CD4-positive, alpha-beta T cell (primary cell): Measurements from ENCODE around the gene SLC17A8. TPM values are rescaled to one million over a fixed set of nuclear protein-coding genes. Genes with fewer than 3 reads are reported as not detected.
"Not testable (repeated sequence)": the region's sequence is repeated elsewhere in the genome, so short reads cannot be mapped to it uniquely, and the experiment has no call there.

Experiments
- ATAC-seq: fragments of 200-7000 bp; cut with Tn5 transposase; one replicate; pipeline ENCODE4 v1.10.0; 2022; ENCODE audit warnings: mild to moderate bottlenecking; ENCODE audit not compliant: poor library complexity
- CTCF ChIA-PET: fragments of 350-600 bp; sonication (Branson Sonifier 250); formaldehyde crosslinking; loops from one replicate; lab custom pipeline; 2021; ENCODE audit warnings: antibody characterized with exemption, inconsistent platforms; lab: Charles Lee
- POLR2A ChIA-PET: fragments of 350-600 bp; sonication (Branson Sonifier 250); formaldehyde crosslinking; loops from one replicate; lab custom pipeline; 2021; ENCODE audit warnings: antibody characterized with exemption, inconsistent platforms; lab: Charles Lee
- DNase-seq, 14 experiments: peaks; one replicate each; pipeline ENCODE4 v3.0.0-alpha.2; 2013 to 2020; ENCODE audit warnings: mixed read lengths in 2 of 14
- H3K27ac ChIP-seq, 2 donors: one replicate each; pipeline versions ENCODE4 v1.5.1 to v1.7.0; 2013; ENCODE audit warnings: low read length in 2 of 2, low read depth in 1 of 2, mild to moderate bottlenecking in 1 of 2
- H3K27me3 ChIP-seq, 2 experiments: 1 replicate in 1 of 2; 2 replicates in 1 of 2; pipeline versions ENCODE4 v1.6.1 to v1.7.0; 2013; ENCODE audit warnings: low read length in 2 of 2, control low read depth in 1 of 2, mild to moderate bottlenecking in 1 of 2, moderate library complexity in 1 of 2; ENCODE audit not compliant: insufficient read depth in 2 of 2, control insufficient read depth in 1 of 2
- H3K36me3 ChIP-seq: one replicate; pipeline ENCODE4 v1.6.1; 2013; ENCODE audit warnings: low read length, control low read depth; ENCODE audit not compliant: insufficient read depth
- H3K4me1 ChIP-seq: one replicate; pipeline ENCODE4 v1.6.1; 2013; ENCODE audit warnings: low read length, control low read depth; ENCODE audit not compliant: insufficient read depth
- H3K4me3 ChIP-seq: one replicate; pipeline ENCODE4 v1.5.1; 2013; ENCODE audit warnings: mild to moderate bottlenecking, low read length, moderate library complexity
- H3K9me3 ChIP-seq, 2 experiments: 1 replicate in 1 of 2; 2 replicates in 1 of 2; pipeline versions ENCODE4 v1.6.1 to v1.7.0; 2013; ENCODE audit warnings: low read length in 2 of 2, mild to moderate bottlenecking in 2 of 2, control low read depth in 1 of 2, moderate library complexity in 1 of 2; ENCODE audit not compliant: control insufficient read depth in 1 of 2, insufficient read depth in 1 of 2
- H3K27ac Mint-ChIP-seq: one replicate; pipeline ENCODE4 v1.8.0; 2020; ENCODE audit warnings: mixed read lengths
- H3K27me3 Mint-ChIP-seq: one replicate; pipeline ENCODE4 v1.8.0; 2021; ENCODE audit warnings: mixed read lengths
- H3K36me3 Mint-ChIP-seq: one replicate; pipeline ENCODE4 v1.8.0; 2021; ENCODE audit warnings: low read depth, mixed read lengths
- H3K4me1 Mint-ChIP-seq: one replicate; pipeline ENCODE4 v1.8.0; 2021; ENCODE audit warnings: low read depth, mixed read lengths
- H3K4me3 Mint-ChIP-seq: one replicate; pipeline ENCODE4 v1.8.0; 2020; ENCODE audit warnings: mild to moderate bottlenecking, mixed read lengths
- H3K9me3 Mint-ChIP-seq: one replicate; pipeline ENCODE4 v1.8.0; 2020; ENCODE audit warnings: mixed read lengths
- intact Hi-C, 2 experiments: fragments of 100-400 bp; cut with DNase I in 1 of 2; cut with micrococcal nuclease in 1 of 2; formaldehyde crosslinking; loops; one replicate each; pipeline versions ENCODE4 v1.15.1 to v1.9.0; 2023 to 2025; cut with DNase I, micrococcal nuclease
- total RNA-seq, 174 experiments: library from RNA in 2 of 174; stranded (reverse) in 2 of 174; gene quantifications; one replicate each; pipeline ENCODE4 v1.2.3 and lab custom pipeline; 2021 to 2026
- TF ChIP-seq, protein P1 (sequence below): fragments of 200-600 bp; IDR thresholded peaks from one replicate; pipeline ENCODE4 v1.8.0; 2022; ENCODE audit warnings: antibody characterized with exemption, mild to moderate bottlenecking

SLC17A8 gene
- total RNA-seq, 2 experiments from 2014 or later = not detected

DNA sequence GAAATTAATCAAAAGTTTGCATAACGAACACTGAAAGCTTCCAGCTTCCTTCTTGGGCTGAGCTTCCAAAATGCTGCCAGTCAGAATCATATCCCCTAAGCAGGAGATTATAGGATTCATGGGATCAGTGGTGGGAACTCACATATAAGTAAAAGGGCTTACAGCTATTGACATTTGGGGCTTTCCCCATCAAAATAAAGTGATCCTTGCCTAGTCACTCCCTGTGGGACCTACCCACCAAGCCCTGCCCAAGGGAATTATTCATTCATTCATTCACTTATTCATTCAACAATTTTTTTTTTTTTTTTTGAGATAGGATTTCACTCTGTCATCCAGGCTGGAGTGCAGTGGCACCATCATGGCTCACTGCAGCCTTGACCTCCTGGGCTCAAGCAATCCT is 69.3 kb downstream of the SLC17A8 start:
- TF ChIP-seq, protein P1, sequence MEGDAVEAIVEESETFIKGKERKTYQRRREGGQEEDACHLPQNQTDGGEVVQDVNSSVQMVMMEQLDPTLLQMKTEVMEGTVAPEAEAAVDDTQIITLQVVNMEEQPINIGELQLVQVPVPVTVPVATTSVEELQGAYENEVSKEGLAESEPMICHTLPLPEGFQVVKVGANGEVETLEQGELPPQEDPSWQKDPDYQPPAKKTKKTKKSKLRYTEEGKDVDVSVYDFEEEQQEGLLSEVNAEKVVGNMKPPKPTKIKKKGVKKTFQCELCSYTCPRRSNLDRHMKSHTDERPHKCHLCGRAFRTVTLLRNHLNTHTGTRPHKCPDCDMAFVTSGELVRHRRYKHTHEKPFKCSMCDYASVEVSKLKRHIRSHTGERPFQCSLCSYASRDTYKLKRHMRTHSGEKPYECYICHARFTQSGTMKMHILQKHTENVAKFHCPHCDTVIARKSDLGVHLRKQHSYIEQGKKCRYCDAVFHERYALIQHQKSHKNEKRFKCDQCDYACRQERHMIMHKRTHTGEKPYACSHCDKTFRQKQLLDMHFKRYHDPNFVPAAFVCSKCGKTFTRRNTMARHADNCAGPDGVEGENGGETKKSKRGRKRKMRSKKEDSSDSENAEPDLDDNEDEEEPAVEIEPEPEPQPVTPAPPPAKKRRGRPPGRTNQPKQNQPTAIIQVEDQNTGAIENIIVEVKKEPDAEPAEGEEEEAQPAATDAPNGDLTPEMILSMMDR = no peak
- Histone ChIP-seq H3K9me3 (no peaks in the 10 kb centered on the region), H3K27me3 (no peaks in the 10 kb centered on the region), H3K36me3 (no peaks in the 10 kb centered on the region), H3K4me1 (no peaks in the 10 kb centered on the region), H3K27ac (no peak overlapping the region), H3K4me3 (no peak overlapping the region)
- Mint-ChIP-seq H3K4me1 (no peaks in the 10 kb centered on the region), H3K27ac (no peak overlapping the region), H3K9me3 (peaks cover 13% of the 10 kb centered on the region), H3K4me3 (no peak overlapping the region), H3K36me3 (no peaks in the 10 kb centered on the region), H3K27me3 (peaks cover 9% of the 10 kb centered on the region)
- CTCF ChIA-PET = no interaction called here
- ATAC-seq = no peak
- POLR2A ChIA-PET = no interaction called here
- intact Hi-C loops = no loop called here
- no peak for DNase-seq

DNA sequence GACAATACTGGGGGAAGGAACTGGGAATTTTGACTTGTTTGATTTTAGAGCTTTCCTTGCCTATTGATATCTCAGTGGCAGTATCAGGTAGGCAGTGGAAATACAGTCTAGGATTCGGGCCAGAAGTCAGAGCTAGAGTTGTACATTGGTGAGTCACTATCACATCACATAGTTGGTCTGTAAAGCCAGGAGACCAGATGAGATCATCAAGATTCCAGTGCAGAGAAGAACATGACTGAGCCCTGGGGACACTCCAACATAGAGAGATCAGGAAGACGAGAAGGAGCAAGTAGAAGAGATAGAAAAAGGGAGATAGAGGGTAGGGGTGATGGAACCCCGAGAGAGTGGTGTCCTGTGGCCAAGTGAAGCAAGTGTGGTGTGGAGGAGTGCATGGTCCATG is 70.2 kb downstream of the SLC17A8 start:
- Histone ChIP-seq H3K36me3 (no peaks in the 10 kb centered on the region), H3K4me1 (no peaks in the 10 kb centered on the region), H3K27ac (no peak overlapping the region), H3K27me3 (no peaks in the 10 kb centered on the region), H3K9me3 (no peaks in the 10 kb centered on the region), H3K4me3 (no peak overlapping the region)
- no peaks in the 10 kb centered on the region for H3K4me1 Mint-ChIP-seq
- no peak overlapping the region for H3K4me3 Mint-ChIP-seq
- intact Hi-C loops = no loop called here
- DNase-seq (no peak), ATAC-seq (no peak)
- no peaks in the 10 kb centered on the region for H3K36me3 Mint-ChIP-seq
- ChIA-PET POLR2A (no interaction called here), CTCF (interaction anchor here (0.6 kb wide), 1 partner anchor 19 kb away, joined by 3 read pairs; no protein-coding TSS in a partner anchor)
- H3K27ac Mint-ChIP-seq = no peak overlapping the region
- peaks cover 9% of the 10 kb centered on the region for H3K27me3 Mint-ChIP-seq
- peaks cover 13% of the 10 kb centered on the region for H3K9me3 Mint-ChIP-seq
- TF ChIP-seq, protein P1 = no peak

DNA sequence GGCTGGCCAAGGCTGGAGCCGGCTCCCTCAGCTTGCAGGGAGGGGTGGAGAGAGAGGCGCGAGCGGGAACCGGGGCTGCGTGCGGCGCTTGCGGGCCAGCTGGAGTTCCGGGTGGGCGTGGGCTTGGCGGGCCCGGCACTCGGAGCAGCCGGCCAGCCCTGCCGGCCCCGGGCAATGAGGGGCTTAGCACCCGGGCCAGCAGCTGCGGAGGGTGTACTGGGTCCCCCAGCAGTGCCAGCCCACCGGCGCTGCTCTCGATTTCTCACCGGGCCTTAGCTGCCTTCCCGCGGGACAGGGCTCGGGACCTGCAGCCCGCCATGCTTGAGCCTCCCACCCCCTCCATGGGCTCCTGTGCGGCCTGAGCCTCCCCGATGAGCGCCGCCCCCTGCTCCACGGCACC is 73.4 kb downstream of the SLC17A8 start:
- H3K9me3 Mint-ChIP-seq, H3K27me3 Mint-ChIP-seq, intact Hi-C loops, H3K27me3 ChIP-seq, H3K36me3 ChIP-seq, H3K9me3 ChIP-seq, H3K4me3 ChIP-seq, CTCF ChIA-PET, POLR2A ChIA-PET, H3K27ac ChIP-seq, H3K36me3 Mint-ChIP-seq, H3K4me1 Mint-ChIP-seq, H3K27ac Mint-ChIP-seq, H3K4me1 ChIP-seq, DNase-seq, ATAC-seq, H3K4me3 Mint-ChIP-seq: not testable (repeated sequence)

DNA sequence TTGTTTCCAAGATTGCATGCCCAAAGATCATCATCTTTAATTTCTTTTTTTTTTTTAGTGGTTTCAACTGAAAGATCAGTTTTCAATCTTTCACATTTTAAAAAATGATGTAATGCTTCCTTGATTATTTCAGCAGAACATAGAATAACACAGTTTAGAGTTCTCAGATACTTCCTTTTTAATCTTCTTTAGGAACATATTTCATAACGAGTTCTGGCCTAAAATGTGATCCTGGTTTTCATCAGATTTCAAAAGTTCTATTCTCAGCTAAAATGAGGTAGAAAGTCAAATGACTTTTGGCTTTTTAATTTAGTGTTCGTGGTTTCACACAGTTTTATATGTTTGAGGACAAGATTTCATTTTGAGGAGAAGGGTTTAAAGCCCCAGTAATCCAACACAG is 76.8 kb downstream of the SLC17A8 start:
- no peaks in the 10 kb centered on the region for H3K9me3 ChIP-seq
- no peaks in the 10 kb centered on the region for H3K36me3 ChIP-seq
- ChIA-PET CTCF (no interaction called here), POLR2A (interaction anchor here (0.5 to 0.7 kb wide), 2 partner anchors 26 to 1223 kb away, joined by 3 read pairs; no protein-coding TSS in a partner anchor)
- no peak overlapping the region for H3K4me3 Mint-ChIP-seq
- no peaks in the 10 kb centered on the region for H3K27me3 Mint-ChIP-seq
- TF ChIP-seq, protein P1 = no peak
- intact Hi-C loops = no loop called here
- H3K27ac Mint-ChIP-seq = no peak overlapping the region
- H3K4me1 Mint-ChIP-seq = no peaks in the 10 kb centered on the region
- H3K4me1 ChIP-seq = no peaks in the 10 kb centered on the region
- ATAC-seq = no peak
- H3K27ac ChIP-seq = no peak overlapping the region
- no peaks in the 10 kb centered on the region for H3K27me3 ChIP-seq
- no peak for DNase-seq
- no peaks in the 10 kb centered on the region for H3K36me3 Mint-ChIP-seq
- no peak overlapping the region for H3K4me3 ChIP-seq
- H3K9me3 Mint-ChIP-seq = peaks cover 3% of the 10 kb centered on the region
